Loucy (cell line): ENCODE results near the gene ARL2BP.

ENCODE experiments used
- CTCF ChIP-seq: fragments of 200-600 bp; sonication (generic); conservative IDR thresholded peaks from 2 replicates; pipeline ENCODE4 v1.5.1; 2014; ENCODE audit warnings: mild to moderate bottlenecking, antibody characterized with exemption, low read length
- EZH2phosphoT487 ChIP-seq: fragments of 200-600 bp; IDR thresholded peaks from 2 replicates; pipeline ENCODE4 v1.6.1; 2018; ENCODE audit warnings: antibody characterized with exemption, mild to moderate bottlenecking, moderate library complexity, borderline replicate concordance

DNA sequence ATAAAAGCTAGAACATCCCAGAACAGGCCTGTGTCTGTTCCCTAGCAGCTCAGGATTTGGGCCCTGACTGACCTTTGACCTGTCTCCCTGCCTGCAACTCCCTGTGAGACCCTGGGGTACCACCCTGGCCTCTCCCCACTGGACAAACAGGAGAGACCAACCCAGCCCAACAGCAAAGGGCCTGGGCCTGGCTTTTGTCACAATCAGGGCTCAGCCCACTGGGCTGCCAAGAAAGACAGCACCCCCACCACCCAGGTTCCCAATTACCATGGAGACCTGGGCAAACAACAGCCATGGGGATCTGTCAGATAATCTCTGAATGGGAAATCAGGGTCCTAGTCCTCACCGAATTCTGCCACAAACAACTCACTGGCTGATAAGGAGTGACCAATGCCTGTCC, 28.3 kb downstream of the ARL2BP start:
- no peak for TF ChIP-seq CTCF
- TF ChIP-seq EZH2phosphoT487: no peak
